Thoracic aorta endothelial cell (primary cell): Measurements from ENCODE around the gene RFTN2. TPM values are rescaled to one million over a fixed set of nuclear protein-coding genes. Genes with fewer than 3 reads are reported as not detected.

Experiments
- small RNA-seq: library from RNA; depleted of rRNA; stranded (forward); fragments of <200 nt; gene quantifications from one replicate; pipeline ENCODE3, GENCODE V24; 2012
- total RNA-seq: library from RNA; depleted of rRNA; stranded (reverse); fragments of >200 nt; gene quantifications from 2 replicates; pipeline ENCODE4 v1.2.3, GENCODE V29; 2012

The RFTN2 gene, protein sequence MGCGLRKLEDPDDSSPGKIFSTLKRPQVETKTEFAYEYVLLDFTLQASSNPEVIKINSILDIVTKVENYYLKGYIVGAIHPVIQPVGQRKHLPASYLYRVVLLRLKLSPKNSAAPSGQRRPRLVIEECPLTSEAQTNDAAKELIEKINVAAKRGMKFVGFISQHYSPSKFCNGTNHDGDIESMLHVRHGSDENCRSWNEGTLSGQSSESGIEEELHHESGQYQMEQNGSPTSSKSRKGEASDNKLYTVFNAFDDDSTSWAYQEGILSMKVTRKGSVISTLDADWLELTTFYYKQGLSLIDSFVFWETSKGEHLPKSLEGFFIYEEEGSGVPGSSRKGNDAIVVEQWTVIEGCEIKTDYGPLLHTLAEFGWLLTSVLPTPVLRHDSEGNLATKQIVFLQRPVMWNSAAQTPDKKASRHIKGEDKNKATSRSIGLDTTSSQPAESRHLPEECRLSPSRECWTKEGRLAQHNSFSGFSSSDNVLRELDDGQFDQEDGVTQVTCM
- total RNA-seq = 6.3 and 6.5 TPM in 2 replicates

DNA sequence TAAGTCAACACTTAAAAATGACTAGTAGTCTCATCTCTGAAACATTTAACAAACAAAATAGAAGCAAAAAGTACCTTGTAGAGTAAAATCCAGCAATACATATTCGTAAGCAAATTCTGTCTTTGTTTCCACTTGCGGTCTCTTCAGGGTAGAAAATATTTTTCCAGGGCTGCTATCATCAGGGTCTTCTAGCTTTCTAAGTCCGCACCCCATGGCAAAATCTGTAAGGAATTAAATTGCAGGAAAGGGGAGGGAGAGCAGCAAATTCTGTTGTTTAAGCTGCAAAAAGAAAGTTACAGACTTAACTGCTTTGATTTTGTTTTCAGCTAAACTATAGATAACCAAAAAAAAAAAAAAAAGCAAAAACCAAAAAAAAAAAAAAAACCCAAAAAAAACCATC, at the start of gene RFTN2:
Gene RFTN2, minus strand, starts transcription at position 342 of the 400 bp plus-strand sequence. Its CDS starts 129 bp downstream, at position 213.

DNA sequence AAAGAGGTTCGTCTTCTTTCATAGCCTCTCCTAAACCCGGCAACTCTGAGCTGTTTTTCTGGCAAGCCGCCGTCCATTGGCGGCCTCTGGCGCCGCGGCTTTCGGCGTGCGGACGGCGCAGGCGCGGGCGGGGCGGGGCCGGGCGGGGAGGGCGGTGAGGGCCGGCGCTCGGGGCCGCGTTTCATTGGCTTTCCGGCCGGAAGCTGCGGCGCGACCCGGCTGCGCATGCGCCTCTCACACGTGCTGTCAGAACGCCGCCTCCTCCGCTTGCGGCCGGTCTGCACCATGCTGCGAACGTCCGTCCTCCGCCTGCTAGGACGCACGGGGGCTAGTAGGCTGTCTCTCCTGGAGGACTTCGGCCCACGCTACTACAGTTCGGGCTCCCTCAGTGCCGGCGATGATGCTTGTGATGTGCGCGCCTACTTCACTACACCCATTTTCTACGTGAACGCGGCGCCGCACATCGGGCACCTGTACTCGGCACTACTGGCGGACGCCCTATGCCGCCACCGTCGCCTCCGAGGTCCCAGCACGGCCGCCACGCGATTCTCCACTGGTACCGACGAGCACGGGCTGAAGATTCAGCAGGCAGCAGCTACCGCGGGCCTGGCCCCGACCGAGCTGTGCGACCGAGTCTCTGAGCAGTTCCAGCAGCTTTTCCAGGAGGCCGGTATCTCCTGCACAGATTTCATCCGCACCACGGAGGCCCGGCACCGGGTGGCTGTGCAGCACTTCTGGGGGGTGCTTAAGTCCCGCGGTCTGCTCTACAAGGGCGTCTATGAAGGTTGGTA, 29.9 kb upstream of the RFTN2 start, which contains the start of gene MARS2:
Gene MARS2, plus strand, starts transcription at position 249 of the 791 bp plus-strand sequence. Its CDS starts 37 bp downstream, at position 286.

Small RNA genes within 50 kb of the gene (small RNA-seq; reads per million reads assigned to genes)
- gene AC020550.1 = not detected

Other genes starting within 250 kb of the RFTN2 start
- gene SF3B1, start 240.6 kb downstream of the RFTN2 start, total RNA-seq = 357 and 377 TPM in 2 replicates
- 26.7 and 33.0 TPM in 2 replicates for gene COQ10B, start 222.0 kb downstream of the RFTN2 start, total RNA-seq
- gene HSPD1, start 175.7 kb downstream of the RFTN2 start, total RNA-seq = 382 and 398 TPM in 2 replicates
- 139 and 210 TPM in 2 replicates for gene HSPE1, start 175.2 kb downstream of the RFTN2 start, total RNA-seq
- 41.6 and 54.4 TPM in 2 replicates for gene MOB4, start 159.5 kb downstream of the RFTN2 start, total RNA-seq
- 7.2 and 9.6 TPM in 2 replicates for gene MARS2, start 29.8 kb upstream of the RFTN2 start, total RNA-seq
- gene BOLL, start 109.7 kb upstream of the RFTN2 start, total RNA-seq = not detected in 2 replicates
- 9.6 and 9.7 TPM in 2 replicates for gene PLCL1, start 129.0 kb upstream of the RFTN2 start, total RNA-seq